HG03521 (cell line): Measurements from ENCODE around the gene MC1R.
"Not testable (repeated sequence)": the region's sequence is repeated elsewhere in the genome, so short reads cannot be mapped to it uniquely, and the experiment has no call there.

ENCODE experiments used
- ATAC-seq: cut with Tn5 transposase; IDR thresholded peaks from one replicate; pipeline ENCODE4 v1.9.1; 2021; ENCODE audit warnings: mild to moderate bottlenecking, moderate library complexity; ENCODE audit not compliant: unreplicated experiment

MC1R gene

DNA sequence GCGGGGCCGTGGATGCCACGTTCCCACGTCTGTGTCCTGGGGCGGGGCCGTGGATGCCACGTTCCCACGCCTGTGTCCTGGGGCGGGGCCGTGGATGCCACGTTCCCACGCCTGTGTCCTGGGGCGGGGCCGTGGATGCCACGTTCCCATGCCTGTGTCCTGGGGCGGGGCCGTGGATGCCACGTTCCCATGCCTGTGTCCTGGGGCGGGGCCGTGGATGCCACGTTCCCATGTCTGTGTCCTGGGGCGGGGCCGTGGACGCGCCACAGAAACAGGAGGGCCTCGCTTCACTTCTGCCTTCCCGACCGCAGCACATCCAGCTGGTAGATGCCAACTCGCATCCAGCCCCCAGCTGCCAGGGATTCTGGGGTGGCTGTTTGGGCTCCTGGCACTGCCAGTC lies 15.4 kb downstream of the MC1R start:
- ATAC-seq: not testable (repeated sequence)

DNA sequence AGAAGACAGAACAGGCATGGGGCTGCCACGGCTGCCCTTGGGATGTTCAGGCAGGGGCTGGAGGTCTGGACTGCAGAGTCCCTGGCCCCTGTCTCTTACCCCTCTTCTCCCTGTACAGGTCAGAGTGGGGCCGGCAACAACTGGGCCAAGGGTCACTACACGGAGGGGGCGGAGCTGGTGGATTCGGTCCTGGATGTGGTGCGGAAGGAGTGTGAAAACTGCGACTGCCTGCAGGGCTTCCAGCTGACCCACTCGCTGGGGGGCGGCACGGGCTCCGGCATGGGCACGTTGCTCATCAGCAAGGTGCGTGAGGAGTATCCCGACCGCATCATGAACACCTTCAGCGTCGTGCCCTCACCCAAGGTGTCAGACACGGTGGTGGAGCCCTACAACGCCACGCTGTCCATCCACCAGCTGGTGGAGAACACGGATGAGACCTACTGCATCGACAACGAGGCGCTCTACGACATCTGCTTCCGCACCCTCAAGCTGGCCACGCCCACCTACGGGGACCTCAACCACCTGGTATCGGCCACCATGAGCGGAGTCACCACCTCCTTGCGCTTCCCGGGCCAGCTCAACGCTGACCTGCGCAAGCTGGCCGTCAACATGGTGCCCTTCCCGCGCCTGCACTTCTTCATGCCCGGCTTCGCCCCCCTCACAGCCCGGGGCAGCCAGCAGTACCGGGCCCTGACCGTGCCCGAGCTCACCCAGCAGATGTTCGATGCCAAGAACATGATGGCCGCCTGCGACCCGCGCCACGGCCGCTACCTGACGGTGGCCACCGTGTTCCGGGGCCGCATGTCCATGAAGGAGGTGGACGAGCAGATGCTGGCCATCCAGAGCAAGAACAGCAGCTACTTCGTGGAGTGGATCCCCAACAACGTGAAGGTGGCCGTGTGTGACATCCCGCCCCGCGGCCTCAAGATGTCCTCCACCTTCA lies 16.2 kb downstream of the MC1R start:
- no peak for ATAC-seq

DNA sequence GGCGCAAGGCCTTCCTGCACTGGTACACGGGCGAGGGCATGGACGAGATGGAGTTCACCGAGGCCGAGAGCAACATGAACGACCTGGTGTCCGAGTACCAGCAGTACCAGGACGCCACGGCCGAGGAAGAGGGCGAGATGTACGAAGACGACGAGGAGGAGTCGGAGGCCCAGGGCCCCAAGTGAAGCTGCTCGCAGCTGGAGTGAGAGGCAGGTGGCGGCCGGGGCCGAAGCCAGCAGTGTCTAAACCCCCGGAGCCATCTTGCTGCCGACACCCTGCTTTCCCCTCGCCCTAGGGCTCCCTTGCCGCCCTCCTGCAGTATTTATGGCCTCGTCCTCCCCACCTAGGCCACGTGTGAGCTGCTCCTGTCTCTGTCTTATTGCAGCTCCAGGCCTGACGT lies 17.0 kb downstream of the MC1R start:
- not testable (repeated sequence) for ATAC-seq

DNA sequence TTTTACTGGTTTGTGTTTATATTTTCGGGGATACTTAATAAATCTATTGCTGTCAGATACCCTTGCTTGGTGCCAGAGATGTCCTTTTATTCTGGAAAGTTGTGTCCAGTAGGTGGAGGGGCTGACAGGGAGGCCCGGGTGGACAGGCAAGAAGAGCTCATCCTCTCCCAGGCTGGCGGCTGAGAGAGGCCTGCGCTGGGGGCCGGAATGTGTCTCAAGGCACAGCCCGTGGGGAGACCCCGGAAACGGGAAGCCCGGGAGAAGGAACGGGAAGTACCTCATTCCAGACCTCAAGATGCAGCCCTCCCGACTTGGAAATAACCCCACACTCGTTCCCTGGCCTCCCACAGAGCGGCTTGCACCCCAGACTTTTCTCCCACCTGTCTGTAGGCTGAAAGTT lies 17.4 kb downstream of the MC1R start:
- no peak for ATAC-seq

DNA sequence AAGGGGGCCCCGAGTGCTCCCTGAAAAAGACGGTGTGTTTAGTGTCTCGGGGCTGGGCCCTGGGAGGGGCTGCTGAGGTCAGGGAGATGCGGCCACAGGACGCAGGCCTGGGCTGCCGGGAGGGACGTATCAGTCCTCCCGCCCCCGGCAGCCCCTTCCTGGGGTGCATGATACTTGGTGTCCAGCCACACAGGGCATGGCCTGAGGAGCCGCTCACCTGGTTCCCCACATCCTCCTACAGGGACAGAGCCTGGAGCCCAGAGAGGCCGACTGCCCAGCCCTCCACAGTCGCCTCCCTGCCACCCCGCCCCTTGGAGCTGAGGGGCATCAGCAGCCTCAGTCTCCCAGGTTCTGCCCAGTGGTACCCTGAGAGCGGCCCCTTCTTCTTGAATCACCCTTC lies 17.8 kb downstream of the MC1R start:
- ATAC-seq: no peak

DNA sequence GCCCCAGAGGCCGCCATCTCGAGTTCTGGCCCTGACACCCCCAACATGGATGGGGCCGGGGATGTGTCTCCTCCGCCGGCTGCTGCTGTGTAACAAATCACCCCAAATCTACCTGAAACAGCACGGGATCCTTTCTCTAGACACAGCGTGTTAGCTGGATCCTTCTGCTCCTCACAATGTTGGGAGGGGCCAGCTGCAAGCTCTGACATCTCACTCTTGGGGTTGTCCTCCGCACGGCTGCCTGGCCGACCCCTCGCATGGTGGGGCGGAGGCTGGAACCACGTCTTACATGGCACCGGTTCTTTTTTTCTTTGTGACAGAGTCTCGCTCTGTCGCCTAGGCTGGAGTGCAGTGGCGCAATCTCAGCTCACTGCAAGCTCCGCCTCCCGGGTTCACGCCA lies 18.3 kb downstream of the MC1R start:
- no peak for ATAC-seq

DNA sequence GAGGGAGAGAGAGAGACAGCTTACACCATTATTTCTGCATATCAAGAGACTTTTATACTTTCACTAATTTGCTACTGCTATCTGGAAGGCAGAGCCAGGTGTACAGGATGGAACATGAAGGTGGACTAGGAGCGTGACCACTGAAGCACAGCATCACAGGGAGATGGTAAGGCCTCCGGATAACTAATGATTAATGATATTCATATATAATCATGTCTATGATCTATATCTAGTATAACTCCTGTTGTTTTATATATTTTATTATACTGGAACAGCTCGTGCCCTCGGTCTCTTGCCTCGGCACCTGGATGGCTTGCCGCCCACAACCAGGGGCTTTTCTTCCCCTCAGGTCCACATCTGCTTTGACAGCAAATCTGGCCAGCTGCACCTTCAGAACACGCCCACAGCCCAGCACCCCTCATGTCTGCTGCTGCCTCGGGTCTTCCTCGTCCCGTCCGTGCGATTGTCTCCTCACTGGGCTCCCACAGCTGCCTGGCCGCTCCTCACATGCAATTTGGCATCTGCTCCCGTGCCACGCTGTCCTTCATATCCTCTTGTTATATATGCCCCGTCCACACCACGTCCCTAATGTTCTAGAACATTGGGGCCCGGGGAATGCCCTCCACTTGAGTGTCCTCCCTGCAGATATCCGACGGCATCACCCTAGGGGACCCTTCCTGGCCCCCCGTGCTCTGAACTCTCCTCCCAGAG lies 19.7 kb downstream of the MC1R start:
- ATAC-seq: no peak

DNA sequence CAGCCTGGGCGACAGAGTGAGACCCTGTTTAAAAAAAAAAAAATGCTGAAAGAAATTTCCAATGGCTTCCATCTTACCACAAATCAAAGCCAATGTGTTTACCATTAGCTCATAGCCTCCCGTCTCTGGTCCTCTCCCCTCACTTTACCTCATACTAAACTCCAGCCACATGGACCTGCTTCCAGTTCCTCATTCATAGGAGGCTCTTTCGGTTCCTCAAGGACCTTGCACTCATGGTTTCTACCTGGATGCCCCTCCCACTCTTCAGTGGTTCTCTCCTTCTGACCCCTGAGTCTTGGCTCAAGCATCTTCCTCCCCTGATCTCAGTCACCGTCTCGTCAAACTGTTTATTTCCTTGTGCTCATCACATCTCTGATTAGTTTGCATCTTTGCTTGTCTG lies 26.1 kb downstream of the MC1R start:
- ATAC-seq: no peak

DNA sequence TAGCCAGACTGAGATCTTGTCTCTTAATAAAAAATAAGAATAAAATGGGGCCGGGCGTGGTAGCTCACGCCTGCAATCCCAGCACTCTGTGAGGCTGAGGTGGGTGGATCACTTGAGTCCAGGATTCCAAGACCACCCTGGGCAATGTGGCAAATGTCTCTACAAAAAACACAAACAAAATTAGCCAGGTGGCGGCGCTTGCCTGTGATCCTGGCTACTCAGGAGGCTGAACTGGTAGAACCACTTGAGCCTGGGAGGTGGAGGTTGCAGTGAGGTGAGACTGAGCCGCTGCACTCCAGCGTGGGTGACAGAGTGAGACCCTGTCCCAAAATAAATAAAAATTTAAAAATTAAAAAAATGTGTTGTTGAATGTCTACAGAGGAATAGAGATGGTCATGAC lies 27.0 kb downstream of the MC1R start:
- no peak for ATAC-seq

DNA sequence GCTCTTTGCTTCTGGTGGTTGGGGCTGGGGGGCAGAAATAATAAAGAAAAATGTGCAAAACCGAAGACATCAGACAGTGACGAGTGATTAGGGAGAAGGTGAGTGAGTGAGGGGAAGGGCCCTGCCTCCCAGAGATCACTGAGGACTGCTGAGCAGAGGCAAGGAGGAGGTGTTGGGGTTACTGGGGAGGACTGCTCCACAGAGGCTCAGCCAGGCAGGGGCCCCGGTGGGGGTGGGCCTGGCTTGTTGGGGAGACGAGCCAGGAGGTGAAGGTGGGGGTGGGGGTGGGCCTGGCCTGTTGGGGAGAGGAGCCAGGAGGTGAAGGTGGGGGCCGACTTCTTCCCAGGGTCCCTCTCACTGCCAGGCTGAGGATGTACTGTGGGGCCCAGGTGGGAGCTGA lies 27.9 kb downstream of the MC1R start:
- ATAC-seq: no peak

DNA sequence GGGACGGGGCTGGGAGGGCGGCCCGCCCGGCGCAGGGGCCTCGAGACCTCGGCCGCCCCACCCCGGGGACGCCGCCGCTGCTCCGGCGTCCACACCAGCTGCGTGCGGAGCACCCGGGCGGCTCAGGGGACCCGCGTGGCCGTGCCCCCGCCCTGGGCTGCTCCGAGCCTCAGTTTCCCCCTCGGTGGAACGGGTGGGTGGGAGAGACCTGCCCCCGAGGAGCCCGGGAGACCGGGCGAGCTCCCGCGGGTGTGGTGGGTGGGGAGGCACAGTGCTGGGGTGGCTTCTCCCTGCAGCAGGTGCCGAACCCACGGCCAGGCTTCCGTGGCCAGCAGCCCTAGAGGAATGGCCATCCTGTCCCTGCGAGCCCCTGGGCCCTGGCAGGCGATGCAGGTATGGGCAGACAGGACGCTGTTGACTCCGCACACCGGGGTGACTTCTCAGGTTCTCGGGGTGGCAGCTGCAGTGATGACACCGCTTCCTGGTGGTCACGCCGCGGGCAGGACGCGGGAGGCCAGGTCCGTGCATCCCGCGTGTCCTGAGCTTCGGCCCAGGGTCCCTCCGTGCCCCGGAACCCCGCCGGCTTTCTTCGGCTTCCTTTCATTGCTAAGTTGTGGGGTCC lies 30.6 kb downstream of the MC1R start:
- no peak for ATAC-seq

DNA sequence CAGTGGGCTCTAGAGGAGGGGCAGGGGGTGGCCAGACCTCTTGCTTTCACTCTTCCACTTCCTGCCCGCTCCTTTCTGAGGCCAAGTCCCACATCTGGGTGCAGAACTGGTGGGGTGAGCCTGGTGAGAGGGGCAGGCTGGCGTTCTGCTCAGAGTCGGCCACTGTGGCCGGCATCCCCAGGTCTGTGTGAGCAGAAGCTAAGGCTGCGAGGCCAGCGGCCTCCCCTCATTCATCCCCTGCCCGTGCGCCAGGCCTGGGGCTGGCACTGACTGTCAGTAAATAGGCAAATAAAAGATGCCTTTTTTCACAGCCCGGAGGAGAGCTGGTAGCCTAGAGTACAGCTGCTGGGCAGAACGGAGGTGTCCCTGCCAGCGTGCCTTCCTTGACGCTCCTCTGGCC lies 31.1 kb downstream of the MC1R start:
- ATAC-seq: no peak

DNA sequence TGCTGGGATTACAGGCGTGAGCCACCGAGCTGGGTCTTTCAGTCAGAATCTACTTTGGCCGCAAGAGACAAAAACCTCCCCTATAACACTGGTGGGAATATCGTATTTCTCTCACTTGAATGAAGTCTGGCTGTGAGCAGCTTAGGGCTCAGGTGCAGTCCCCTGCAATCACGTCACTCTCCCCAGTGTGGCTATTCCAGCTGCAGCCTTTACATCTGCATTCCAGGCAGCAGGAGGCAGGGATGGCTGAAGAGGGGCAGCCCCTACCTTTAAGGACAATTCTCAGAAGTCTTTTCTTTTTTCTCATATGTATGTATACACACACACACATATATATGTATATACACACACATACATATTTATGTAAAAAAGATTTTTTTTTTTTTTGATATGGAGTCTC lies 32.8 kb downstream of the MC1R start:
- no peak for ATAC-seq

DNA sequence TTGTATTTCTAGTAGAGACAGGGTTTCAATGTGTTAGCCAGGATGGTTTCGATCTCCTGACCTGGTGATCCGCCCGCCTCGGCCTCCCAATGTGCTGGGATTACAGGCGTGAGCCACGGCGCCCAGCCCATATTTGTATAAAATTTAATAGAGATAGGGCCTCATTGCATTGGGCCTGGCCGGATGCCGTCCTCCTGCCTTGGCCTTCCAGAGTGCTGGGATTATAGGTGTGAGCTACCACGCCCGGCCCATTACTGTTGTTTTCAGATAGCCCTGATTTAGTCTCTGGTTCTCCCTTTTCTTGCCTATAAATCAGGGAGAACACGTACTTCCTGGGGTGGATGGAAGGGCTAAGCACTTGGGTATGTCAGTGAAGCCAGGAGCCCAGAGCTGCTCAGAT lies 33.4 kb downstream of the MC1R start:
- no peak for ATAC-seq

DNA sequence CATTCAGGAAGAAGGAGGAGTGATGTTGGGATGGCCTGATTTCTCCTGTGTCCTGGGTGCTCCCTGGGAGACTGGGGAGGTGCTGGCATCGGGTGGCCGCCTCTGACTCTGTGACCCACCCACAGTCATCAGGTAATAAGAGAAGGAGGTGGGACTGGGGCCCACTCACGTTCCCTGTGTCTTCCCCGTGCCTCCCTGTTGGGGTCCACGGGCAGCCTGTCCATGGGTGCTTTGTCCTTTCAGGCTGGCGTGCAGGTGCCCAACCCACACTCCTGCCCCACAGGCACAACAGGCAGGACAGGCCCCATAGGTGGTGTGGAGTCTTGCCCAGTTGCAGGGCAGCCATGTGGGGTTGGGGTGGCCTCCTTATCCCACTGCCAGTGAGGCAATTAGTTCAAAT lies 33.9 kb downstream of the MC1R start:
- ATAC-seq: no peak

DNA sequence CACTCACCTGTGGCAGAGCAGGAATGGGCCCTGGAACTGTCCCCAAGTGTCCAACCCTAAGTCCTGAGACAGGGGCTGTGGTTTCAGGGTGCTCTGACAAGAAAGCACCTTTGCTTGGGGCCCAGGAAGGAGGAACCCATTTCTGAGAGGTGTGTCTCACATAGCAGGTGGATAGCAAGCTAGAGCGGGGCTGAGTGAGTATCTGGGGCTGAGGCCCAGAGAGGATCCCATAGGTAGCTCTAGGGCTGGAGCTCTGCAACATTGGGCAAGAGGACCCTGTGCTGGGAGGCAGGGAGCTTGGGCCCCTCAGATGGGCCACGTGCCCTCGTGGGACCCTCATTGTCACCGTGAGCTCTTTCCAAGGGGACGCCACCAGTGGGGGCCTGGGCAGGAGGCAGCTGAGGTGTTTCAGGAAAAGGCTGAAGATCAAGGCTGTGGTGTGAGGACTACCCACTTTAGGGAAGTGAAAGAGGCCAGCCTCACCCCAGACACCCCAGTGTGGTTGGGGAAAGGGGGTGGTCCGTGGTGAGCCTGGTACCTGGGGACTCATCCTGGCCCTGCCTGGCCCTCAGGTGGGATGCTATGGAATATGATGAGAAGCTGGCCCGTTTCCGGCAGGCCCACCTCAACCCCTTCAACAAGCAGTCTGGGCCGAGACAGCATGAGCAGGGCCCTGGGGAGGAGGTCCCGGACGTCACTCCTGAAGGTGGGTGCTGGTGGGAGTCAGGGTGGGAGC lies 35.2 kb downstream of the MC1R start:
- no peak for ATAC-seq

DNA sequence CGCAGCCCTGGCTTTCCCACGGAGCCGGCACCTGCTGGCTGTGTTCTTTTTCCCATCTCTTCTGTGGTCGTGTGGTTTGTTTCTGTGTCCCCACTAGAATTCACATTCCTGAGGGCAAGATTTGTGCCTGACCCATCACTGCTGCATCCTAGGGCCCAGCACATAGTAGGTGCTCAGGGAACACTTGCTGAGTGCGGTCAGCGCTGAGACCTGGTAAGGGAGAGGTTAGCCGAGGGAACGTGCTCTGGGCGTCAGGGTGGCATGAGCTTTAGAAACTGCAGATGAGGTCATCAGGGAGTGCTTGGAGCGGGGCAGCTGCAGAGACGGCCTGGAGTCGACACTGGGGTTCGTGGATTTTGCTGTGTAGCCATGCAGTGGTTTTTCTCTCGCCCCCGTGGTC lies 35.8 kb downstream of the MC1R start:
- ATAC-seq: no peak

DNA sequence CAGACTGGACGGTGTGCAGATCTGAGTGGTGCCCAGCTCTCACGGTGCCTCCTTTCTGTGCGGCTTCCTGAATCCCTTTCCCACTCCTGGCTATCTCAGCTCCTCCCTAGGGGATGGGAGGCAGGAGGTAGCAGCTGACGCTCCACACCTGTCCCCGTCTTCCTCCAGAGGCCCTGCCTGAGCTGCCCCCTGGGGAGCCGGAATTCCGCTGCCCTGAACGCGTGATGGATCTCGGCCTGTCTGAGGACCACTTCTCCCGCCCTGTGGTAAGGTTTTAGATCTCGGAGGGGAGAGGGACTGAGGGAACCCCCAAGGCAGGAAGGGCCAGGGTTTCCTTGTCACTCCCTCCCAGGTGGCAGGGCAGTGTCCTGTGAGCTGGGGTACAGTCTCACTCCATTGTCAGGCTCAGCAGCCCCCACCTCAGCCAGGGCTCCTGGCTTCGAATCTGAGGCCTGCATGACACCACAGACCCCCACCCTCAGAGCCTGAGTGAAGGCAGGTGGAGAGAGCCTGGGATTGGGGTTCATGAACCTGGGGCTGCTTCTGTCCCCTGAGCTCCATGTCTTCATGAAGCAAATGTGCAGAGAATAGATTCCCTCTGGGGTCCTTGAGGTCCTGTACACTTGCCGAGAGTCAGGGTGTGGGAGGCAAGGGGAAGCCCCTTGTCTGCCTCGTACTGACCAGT lies 36.5 kb downstream of the MC1R start:
- ATAC-seq: no peak

DNA sequence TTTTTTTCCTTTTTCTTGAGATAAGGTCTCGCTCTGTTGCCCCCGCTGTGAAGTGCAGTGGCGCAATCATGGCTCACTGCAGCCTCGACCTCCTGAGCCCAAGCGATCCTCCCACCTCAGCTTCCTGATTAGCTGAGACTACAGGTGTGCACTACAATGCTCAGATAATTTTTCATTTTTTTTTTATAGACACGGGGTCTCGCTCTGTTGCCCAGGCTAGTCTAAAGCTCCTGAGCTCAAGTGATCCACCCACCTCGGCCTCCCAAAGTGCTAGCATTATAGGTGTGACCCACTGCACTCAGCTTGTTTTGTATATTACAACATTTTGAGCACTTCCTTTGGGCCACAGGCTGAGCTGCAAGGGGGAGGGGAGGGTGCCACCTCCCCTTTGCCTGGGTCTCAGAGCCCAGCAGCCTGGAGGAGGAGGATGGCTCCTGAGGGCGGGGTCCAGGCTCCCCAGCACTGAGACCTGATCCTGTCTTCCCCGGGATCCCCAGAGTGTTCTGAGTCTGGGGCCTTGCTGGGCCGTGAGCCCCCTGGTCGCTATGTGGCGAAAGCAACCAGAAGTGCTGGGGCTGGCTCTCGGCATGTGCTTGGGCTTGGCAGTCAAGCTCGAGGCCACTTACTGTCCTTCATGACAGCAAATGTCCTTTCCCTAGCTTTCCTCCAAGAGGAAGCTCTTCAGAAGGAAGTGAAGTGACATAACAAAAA lies 38.0 kb downstream of the MC1R start:
- ATAC-seq: no peak

DNA sequence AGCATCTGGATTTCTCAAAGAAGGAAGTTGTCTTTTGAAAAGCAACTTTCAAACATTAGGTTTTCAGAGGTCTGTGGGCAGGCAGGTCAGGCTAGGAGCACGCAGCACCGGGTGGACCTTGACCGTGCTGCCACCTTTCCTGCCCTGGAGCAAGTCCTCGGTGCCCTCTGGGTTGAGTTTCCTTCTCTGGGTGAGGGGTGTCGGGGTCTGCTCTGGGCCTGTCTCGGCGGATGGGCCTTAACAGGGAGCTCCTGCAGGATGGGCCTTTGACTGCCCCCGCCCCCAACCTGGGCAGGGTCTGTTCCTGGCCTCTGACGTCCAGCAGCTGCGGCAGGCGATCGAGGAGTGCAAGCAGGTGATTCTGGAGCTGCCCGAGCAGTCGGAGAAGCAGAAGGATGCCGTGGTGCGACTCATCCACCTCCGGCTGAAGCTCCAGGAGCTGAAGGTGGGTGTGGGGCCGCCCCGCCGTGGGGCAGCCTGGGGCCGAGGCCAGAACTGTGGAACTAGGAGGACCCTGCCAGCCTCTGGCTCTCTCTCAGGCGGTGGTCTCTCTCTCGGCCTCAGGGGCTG lies 38.6 kb downstream of the MC1R start:
- ATAC-seq: no peak
